K562 (cell line): ENCODE results near the gene ITIH3. TPM values are rescaled to one million over a fixed set of nuclear protein-coding genes. Genes with fewer than 3 reads are reported as not detected.

Experiments
- ATAC-seq: fragments of 200-7000 bp; cut with Tn5 transposase; 3 replicates; pipeline ENCODE4 v1.9.1; 2020; ENCODE audit warnings: moderate library complexity
- BruUV-seq: library from RNA; stranded (reverse); fragments of 400-500 nt; replicated peaks from 2 replicates; lab custom pipeline; 2021; lab: Mats Ljungman, UMichigan
- CTCF ChIA-PET: fragments of 300-600 bp; formaldehyde crosslinking; extraction: SDS; loops from one replicate; lab custom pipeline; 2021; ENCODE audit warnings: low intra/inter-chr PET ratio; lab: Yijun Ruan, JAX
- POLR2A ChIA-PET: fragments of 300-600, 350-650 bp; sonication (Branson Sonifier 250); formaldehyde crosslinking; extraction: SDS; loops from one replicate; lab custom pipeline; 2021; ENCODE audit warnings: antibody characterized with exemption, inconsistent platforms; lab: Yijun Ruan, JAX
- DNase-seq, 4 experiments: peaks; one replicate each; pipeline versions ENCODE4 v3.0.0 to v3.0.0-alpha.2; 2011 to 2018; ENCODE audit warnings: low spot score in 3 of 4, mixed read lengths in 3 of 4; ENCODE audit errors: extremely low read depth in 1 of 4
- FAIRE-seq: peaks from 2 replicates; lab custom pipeline; 2011; peaks lifted over from hg19 to GRCh38; lab: Jason Lieb, UNC
- H2AFZ ChIP-seq: 2 replicates; pipeline ENCODE4 v1.6.0; 2011; ENCODE audit warnings: low read depth, low read length, control low read depth, inconsistent platforms
- H3K27ac ChIP-seq: fragments of 200-600 bp; 3 replicates; pipeline ENCODE4 v1.8.0; 2011; ENCODE audit warnings: low read depth, mild to moderate bottlenecking, control low read depth, inconsistent platforms, low read length, moderate library complexity, mixed read lengths; ENCODE audit errors: extremely low read depth
- H3K27me3 ChIP-seq, 2 experiments: fragments of 300-600 bp in 1 of 2; 2 replicates in 1 of 2; 3 replicates in 1 of 2; pipeline versions ENCODE4 v1.6.0 to v1.8.0; 2011; ENCODE audit warnings: inconsistent platforms in 2 of 2, low read length in 2 of 2, mild to moderate bottlenecking in 1 of 2, mixed read lengths in 1 of 2, moderate library complexity in 1 of 2; ENCODE audit not compliant: control insufficient read depth in 2 of 2, insufficient read depth in 2 of 2
- H3K36me3 ChIP-seq: fragments of 300-600 bp; 3 replicates; pipeline ENCODE4 v1.8.0; 2011; ENCODE audit warnings: mild to moderate bottlenecking, low read length, inconsistent platforms; ENCODE audit not compliant: control insufficient read depth, insufficient read depth
- H3K4me1 ChIP-seq, 2 experiments: fragments of 200-600 bp in 1 of 2; replicated peaks in 1 of 2; 2 replicates in 1 of 2; 3 replicates in 1 of 2; pipeline versions ENCODE4 v1.5.1 to v1.8.0; 2011; ENCODE audit warnings: inconsistent platforms in 2 of 2, low read length in 2 of 2, mild to moderate bottlenecking in 1 of 2, mixed read lengths in 1 of 2, moderate library complexity in 1 of 2; ENCODE audit not compliant: control insufficient read depth in 2 of 2, insufficient read depth in 2 of 2
- H3K4me2 ChIP-seq: 2 replicates; pipeline ENCODE4 v1.6.1; 2011; ENCODE audit warnings: low read length, control low read depth, inconsistent platforms, mixed read lengths; ENCODE audit not compliant: insufficient read depth
- H3K4me3 ChIP-seq: fragments of 200-600 bp; sonication (generic), shearing (Covaris generic); 2 replicates; pipeline ENCODE4 v1.5.1; 2016; ENCODE audit warnings: control low read depth, inconsistent platforms
- H3K79me2 ChIP-seq: fragments of 200-600 bp; 3 replicates; pipeline ENCODE4 v1.8.0; 2011; ENCODE audit warnings: low read length, inconsistent platforms; ENCODE audit not compliant: control insufficient read depth, insufficient read depth
- H3K9ac ChIP-seq, 2 experiments: 2 replicates each; pipeline versions ENCODE4 v1.6.0 to v1.6.1; 2011; ENCODE audit warnings: low read depth in 2 of 2, low read length in 2 of 2, control low read depth in 1 of 2, inconsistent platforms in 1 of 2, mild to moderate bottlenecking in 1 of 2, mixed read lengths in 1 of 2; ENCODE audit not compliant: insufficient read depth in 1 of 2
- H3K9me1 ChIP-seq: one replicate; pipeline ENCODE4 v1.6.0; 2011; ENCODE audit warnings: inconsistent platforms, mild to moderate bottlenecking, low read length, moderate library complexity; ENCODE audit not compliant: control insufficient read depth, insufficient read depth
- H3K9me3 ChIP-seq: replicated peaks from 2 replicates; pipeline ENCODE4 v1.5.1; 2011; ENCODE audit warnings: low read depth, low read length, inconsistent platforms; ENCODE audit not compliant: control insufficient read depth, insufficient read depth
- H4K20me1 ChIP-seq: replicated peaks from 2 replicates; pipeline ENCODE4 v1.6.1; 2011; ENCODE audit warnings: low read length, inconsistent platforms, mixed read lengths; ENCODE audit not compliant: control insufficient read depth, insufficient read depth
- ARNT ChIP-seq, 2 experiments: fragments of 450-650 bp; IDR thresholded peaks; 2 replicates each; pipeline ENCODE4 v1.6.1; 2016; ENCODE audit warnings: mild to moderate bottlenecking in 1 of 2
- DACH1 ChIP-seq: fragments of 450-650 bp; IDR thresholded peaks from 2 replicates; pipeline ENCODE4 v1.6.1; 2018; ENCODE audit not compliant: partially characterized antibody
- FOSL1 ChIP-seq: fragments of 200-800 bp; sonication (Bioruptor generic); conservative IDR thresholded peaks from 2 replicates; pipeline ENCODE4 v1.6.1; 2016; ENCODE audit warnings: missing genetic modification characterization, missing compliant biosample characterization
- FOXM1 ChIP-seq, 2 experiments: fragments of 450-650 bp in 1 of 2; sonication (generic) in 1 of 2; formaldehyde crosslinking in 1 of 2; IDR thresholded peaks; 2 replicates each; pipeline versions ENCODE4 v1.6.1 to v1.9.0; 2017 to 2022; ENCODE audit warnings: low read depth in 2 of 2, mild to moderate bottlenecking in 2 of 2, missing genetic modification reagents in 1 of 2, moderate library complexity in 1 of 2
- HOXB6 ChIP-seq: fragments of 250-450 bp; sonication (Bioruptor Pico); IDR thresholded peaks from 2 replicates; pipeline ENCODE4 v1.5.1; 2022; ENCODE audit warnings: mild to moderate bottlenecking, borderline replicate concordance
- JUNB ChIP-seq: fragments of 450-650 bp; formaldehyde crosslinking; conservative IDR thresholded peaks from 2 replicates; pipeline ENCODE4 v1.4.0; 2020; ENCODE audit warnings: mild to moderate bottlenecking
- JUND ChIP-seq, 2 experiments: IDR thresholded peaks; 2 replicates in 1 of 2; 3 replicates in 1 of 2; pipeline ENCODE4 v1.6.1; 2011; ENCODE audit warnings: borderline replicate concordance in 2 of 2, low read depth in 2 of 2, low read length in 2 of 2, improper control_type of control experiment in 1 of 2, missing biosample characterization in 1 of 2, missing genetic modification characterization in 1 of 2, missing genetic modification reagents in 1 of 2
- LEF1 ChIP-seq: fragments of 450-650 bp; IDR thresholded peaks from 2 replicates; pipeline ENCODE4 v1.6.1; 2016; ENCODE audit warnings: mild to moderate bottlenecking
- MTA3 ChIP-seq: fragments of 450-650 bp; formaldehyde crosslinking; IDR thresholded peaks from 2 replicates; pipeline ENCODE4 v1.6.1; 2017; ENCODE audit warnings: mild to moderate bottlenecking, borderline replicate concordance
- NBN ChIP-seq: fragments of 450-650 bp; IDR thresholded peaks from 2 replicates; pipeline ENCODE4 v1.6.1; 2016; ENCODE audit warnings: low read depth, mild to moderate bottlenecking
- NFIC ChIP-seq: fragments of 450-650 bp; IDR thresholded peaks from 2 replicates; pipeline ENCODE4 v1.6.1; 2017; ENCODE audit warnings: mild to moderate bottlenecking, inconsistent platforms
- NRF1 ChIP-seq, 2 experiments: fragments of 450-650 bp; IDR thresholded peaks in 1 of 2; conservative IDR thresholded peaks in 1 of 2; 2 replicates each; pipeline ENCODE4 v1.6.1; 2014; ENCODE audit warnings: mild to moderate bottlenecking in 2 of 2
- PYGO2 ChIP-seq: fragments of 450-650 bp; IDR thresholded peaks from 2 replicates; pipeline ENCODE4 v1.6.1; 2016; ENCODE audit warnings: mild to moderate bottlenecking, missing genetic modification characterization, moderate library complexity, missing compliant biosample characterization
- RFX1 ChIP-seq: fragments of 450-650 bp; IDR thresholded peaks from 2 replicates; pipeline ENCODE4 v1.6.1; 2016; ENCODE audit warnings: mild to moderate bottlenecking, moderate library complexity
- ZC3H11A ChIP-seq: IDR thresholded peaks from 2 replicates; pipeline ENCODE4 v1.6.1; 2012; ENCODE audit warnings: low read depth, low read length, improper control_type of control experiment
- ZNF253 ChIP-seq: fragments of 250-450 bp; sonication (Bioruptor Pico); conservative IDR thresholded peaks from 2 replicates; pipeline ENCODE4 v1.6.1; 2021; ENCODE audit warnings: mild to moderate bottlenecking
- ZNF324 ChIP-seq: fragments of 250-450 bp; sonication (Bioruptor Pico); IDR thresholded peaks from 2 replicates; pipeline ENCODE4 v1.4.0; 2020; ENCODE audit warnings: mild to moderate bottlenecking
- ZNF696 ChIP-seq: fragments of 250-450 bp; sonication (Bioruptor Pico); conservative IDR thresholded peaks from 2 replicates; pipeline ENCODE4 v1.4.0; 2020; ENCODE audit warnings: mild to moderate bottlenecking, moderate library complexity
- WGBS: fragments of 100-300 bp; shearing (Covaris generic); methylation state at CpG from one replicate; pipeline ENCODE4 v1.1.6; 2016; ENCODE audit warnings: low coverage, mixed read lengths; ENCODE audit not compliant: insufficient coverage; ENCODE audit errors: missing lambda C conversion rate; 5-methylcytosine and 5-hydroxymethylcytosine counted together
- in situ Hi-C: fragments of 300-500 bp; cut with MboI; formaldehyde crosslinking; loops from 4 replicates; pipeline ENCODE4 v1.15.0; 2018; ENCODE audit warnings: inconsistent platforms, mixed read lengths
- intact Hi-C: fragments of 100-400 bp; cut with micrococcal nuclease; formaldehyde crosslinking; loops from 2 replicates; pipeline ENCODE4 v1.14.2; 2022
- polyA plus RNA-seq, 8 experiments: library from polyadenylated mRNA; depleted of rRNA in 4 of 8; stranded (reverse) in 5 of 8; unstranded in 3 of 8; fragments of >200 nt; fragmentation: Nextera tagmentation in 2 of 8; fragmentation: Illumina TruSeq in 1 of 8; extraction: Ambion mirVana in 2 of 8; extraction: Trizol in 1 of 8; gene quantifications; 2 replicates each; pipeline versions ENCODE4 v1.2.1 to v1.2.3, GENCODE V29; 2011 to 2014; ENCODE audit warnings: inconsistent platforms in 1 of 8, missing spikeins in 1 of 8
- total RNA-seq, 7 experiments: library from RNA; depleted of rRNA in 6 of 7; stranded (reverse); fragments of >200 nt in 6 of 7; fragmentation: Illumina TruSeq in 2 of 7; extraction: Trizol in 2 of 7; gene quantifications; 2 replicates each; pipeline versions ENCODE4 v1.2.1 to v1.2.3, GENCODE V29; 2011 to 2021; ENCODE audit warnings: low replicate concordance in 1 of 7
- TF ChIP-seq, protein P1 (sequence below), 2 experiments: fragments of 450-650 bp in 1 of 2; sonication (generic) in 1 of 2; formaldehyde crosslinking in 1 of 2; IDR thresholded peaks in 1 of 2; conservative IDR thresholded peaks in 1 of 2; 2 replicates each; pipeline versions ENCODE4 v1.6.1 to v1.8.1; 2016 to 2023; ENCODE audit warnings: mild to moderate bottlenecking in 2 of 2, moderate library complexity in 2 of 2, inconsistent platforms in 1 of 2, missing genetic modification reagents in 1 of 2

The ITIH3 gene
- total and polyA plus RNA-seq, 9 of the 15 experiments (the other 6 are each of a cell fraction or from before 2014, with no cell fraction given): 0.07 to 0.35 TPM; not detected in 7

DNA sequence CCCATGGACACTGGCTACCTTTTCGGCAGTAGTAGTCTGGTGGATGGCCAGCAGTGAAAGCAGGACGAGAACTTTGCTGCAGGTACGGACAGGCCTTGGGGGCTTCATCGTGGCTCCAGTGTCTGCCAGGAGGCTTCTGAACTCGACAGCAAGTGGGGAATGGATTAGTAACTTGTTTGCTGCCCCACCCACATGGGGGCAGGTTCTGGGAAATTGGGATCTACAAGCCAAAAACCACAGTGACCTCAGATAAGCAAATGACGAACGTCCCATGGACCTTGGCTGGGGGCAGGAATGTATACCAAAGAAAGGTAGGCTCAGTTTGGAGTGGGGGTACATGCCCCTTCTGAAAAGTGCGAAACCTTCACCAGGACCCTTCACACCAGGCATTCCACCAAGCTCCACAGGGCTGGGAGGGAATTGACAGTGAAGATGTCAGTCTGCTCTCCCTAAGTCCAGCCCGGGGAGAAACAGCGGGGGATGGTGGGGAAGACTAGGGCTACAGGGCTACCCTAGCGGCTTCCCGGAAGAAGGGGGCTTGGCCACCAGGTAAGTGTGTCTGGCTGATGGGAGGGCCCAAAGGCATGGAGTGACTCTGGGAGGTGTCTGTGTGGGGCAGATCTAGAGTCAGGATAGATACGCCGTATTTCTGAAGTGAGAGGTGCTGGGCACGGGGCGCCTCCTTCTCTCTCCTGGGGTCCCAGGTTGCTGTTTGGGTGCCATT lies 36.1 kb downstream of the ITIH3 start, which contains the start of gene ITIH4 (continued):
- TF ChIP-seq HOXB6 (CRISPR knock-in tag) (no peak), ZNF253 (no peak), MTA3 (peak; percentile 21; the same call in 1 of the 2 replicates), PYGO2 (tag) (no peak), FOXM1 (IDR thresholded peaks at IDR 0.05; ENCODE audit: low read depth) (no peak), FOXM1 (CRISPR knock-in tag; IDR thresholded peaks at IDR 0.05; ENCODE audit: low read depth) (no peak)
- TF ChIP-seq, all 486 proteins: peak for 11

DNA sequence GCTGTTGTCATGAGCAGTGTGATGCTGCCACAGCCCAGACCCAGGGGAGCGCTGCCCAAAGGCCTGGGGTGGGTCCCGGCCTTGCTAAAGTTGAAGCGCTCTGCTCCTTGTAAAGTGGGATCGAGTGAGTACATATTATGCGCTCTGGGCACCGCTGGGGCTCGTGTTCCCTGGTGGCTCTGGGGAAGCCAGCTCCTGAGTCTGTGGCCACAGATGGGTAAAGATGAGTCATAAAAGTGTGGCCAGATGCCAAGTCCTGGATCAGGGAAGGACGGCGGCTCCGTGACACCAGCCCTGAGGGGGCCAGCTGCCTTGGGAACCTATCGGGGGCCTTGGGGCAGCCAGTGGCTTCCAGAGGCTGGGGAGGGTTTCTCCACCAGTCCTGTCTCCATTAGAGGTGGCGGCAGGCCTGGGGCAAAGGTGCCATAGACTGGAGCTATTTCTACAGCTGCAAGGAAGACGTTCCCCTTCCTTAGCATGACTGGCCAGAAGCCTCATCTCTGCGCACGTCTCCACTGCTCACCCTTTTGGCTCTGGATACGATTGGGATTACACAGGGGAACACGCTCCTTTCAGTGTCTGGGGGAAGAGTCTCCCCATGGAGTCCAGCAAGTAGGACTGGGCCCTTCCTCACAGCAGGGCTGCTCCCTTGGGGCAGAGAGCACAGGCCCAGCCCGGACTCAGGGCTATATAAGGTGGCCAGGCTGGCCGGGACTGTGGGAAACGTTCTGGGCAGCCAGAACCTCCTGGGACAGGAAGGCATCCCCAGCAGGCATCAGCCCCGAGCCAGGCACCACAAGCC lies 37.1 kb downstream of the ITIH3 start:
- CTCF ChIA-PET: no interaction called here
- intact Hi-C loops: loop anchor here (5.0 kb wide), 1 partner anchor 89 kb away; no protein-coding TSS in a partner anchor
- Histone ChIP-seq H3K9me1 (no peaks in the 10 kb centered on the region), H3K9me3 (no peaks in the 10 kb centered on the region), H3K4me2 (no peak overlapping the region), H3K79me2 (no peaks in the 10 kb centered on the region), H3K4me1 (peaks cover 15 to 20% of the 10 kb centered on the region in 2 experiments), H3K36me3 (no peaks in the 10 kb centered on the region), H2AFZ (no peak overlapping the region), H3K4me3 (no peak overlapping the region), H4K20me1 (no peaks in the 10 kb centered on the region), H3K27ac (no peak overlapping the region), H3K9ac (peak overlapping the region in 1 of 2 experiments; percentile 45; a peak in 1 of 4 replicates), H3K27me3 (peaks cover 0 to 28% of the 10 kb centered on the region in 2 experiments; a peak in 4 of 5 replicates)
- DNase-seq (peak; percentile 27 to 67 (median 56)), FAIRE-seq (no peak), ATAC-seq (peak; percentile 39)
- TF ChIP-seq ZNF324 (CRISPR knock-in tag) (no peak), JUND (IDR thresholded peaks at IDR 0.05; ENCODE audit: borderline replicate concordance, low read depth, low read length) (peak; percentile 79), JUND (tag; IDR thresholded peaks at IDR 0.05; ENCODE audit: borderline replicate concordance, low read depth, low read length) (peak; percentile 61; the same call in 1 of the 3 replicates), RFX1 (no peak), ZC3H11A (no peak), DACH1 (no peak), FOSL1 (tag) (peak; percentile 69), ZNF696 (CRISPR knock-in tag) (no peak), NRF1 (conservative IDR thresholded peaks at IDR 0.05 in 1 of 2, IDR thresholded peaks at IDR 0.05 in 1 of 2) (0 out of 4 replicates have a peak, but pooled peaks of 1 of the 2 experiments have one; percentile 16), ARNT (IDR thresholded peaks at IDR 0.05) (no peak), NFIC (peak; percentile 83), JUNB (CRISPR knock-in tag) (0 out of 2 replicates have a peak, but pooled peaks have one; percentile 34), NBN (no peak), LEF1 (no peak)
- TF ChIP-seq, protein P1, sequence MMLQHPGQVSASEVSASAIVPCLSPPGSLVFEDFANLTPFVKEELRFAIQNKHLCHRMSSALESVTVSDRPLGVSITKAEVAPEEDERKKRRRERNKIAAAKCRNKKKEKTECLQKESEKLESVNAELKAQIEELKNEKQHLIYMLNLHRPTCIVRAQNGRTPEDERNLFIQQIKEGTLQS (IDR thresholded peaks at IDR 0.05): peak; percentile 73
- TF ChIP-seq, protein P1 (CRISPR knock-in tag; conservative IDR thresholded peaks at IDR 0.05): no peak
- BruUV-seq: no TSS peak
- in situ Hi-C loops: no loop called here
- POLR2A ChIA-PET: interaction anchor here (0.7 kb wide), 2 partner anchors 21 to 139 kb away, joined by 3 read pairs; no protein-coding TSS in a partner anchor
- 30% methylated on average over 10 of the region's 21 CpGs for WGBS
